Fibroblast of skin of right quadriceps (primary cell): ENCODE data around the gene ANTXRL.
"Not testable (repeated sequence)": the region's sequence is repeated elsewhere in the genome, so short reads cannot be mapped to it uniquely, and the experiment has no call there.

ENCODE experiments used
- DNase-seq: peaks from one replicate; pipeline ENCODE4 v3.0.0-alpha.2; 2013

ANTXRL gene

DNA sequence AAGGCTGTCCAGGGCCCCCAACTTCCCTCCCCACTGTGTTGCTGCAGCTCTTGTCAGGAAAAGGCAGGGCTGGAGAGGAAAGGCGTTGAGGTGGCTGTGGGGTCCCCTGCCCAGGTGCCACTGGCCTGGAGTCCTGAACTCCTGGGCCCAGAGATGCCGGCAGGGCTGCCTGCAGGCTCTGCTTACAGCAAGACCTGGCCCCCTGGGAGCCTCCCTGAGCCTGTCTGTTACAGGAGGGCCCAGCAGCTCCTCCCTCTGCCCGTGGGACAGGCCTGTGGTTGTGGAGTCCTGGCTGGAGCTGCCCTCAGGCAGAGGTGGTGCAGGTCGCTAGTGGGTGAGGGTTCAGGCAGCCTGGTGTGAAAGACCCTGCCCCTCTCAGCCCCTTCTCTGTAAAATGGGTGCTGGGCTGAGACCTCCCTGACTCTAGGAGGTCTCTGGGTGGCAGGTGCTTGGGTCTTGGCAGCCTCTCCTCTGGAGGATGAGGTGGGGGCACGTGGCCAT is 9.9 kb downstream of the ANTXRL start:
- DNase-seq, result no peak

- DNase-seq, result no peak
Observed at GRCh38 chr10:46297406-46298204, 10.8 kb downstream of the ANTXRL start.

DNA sequence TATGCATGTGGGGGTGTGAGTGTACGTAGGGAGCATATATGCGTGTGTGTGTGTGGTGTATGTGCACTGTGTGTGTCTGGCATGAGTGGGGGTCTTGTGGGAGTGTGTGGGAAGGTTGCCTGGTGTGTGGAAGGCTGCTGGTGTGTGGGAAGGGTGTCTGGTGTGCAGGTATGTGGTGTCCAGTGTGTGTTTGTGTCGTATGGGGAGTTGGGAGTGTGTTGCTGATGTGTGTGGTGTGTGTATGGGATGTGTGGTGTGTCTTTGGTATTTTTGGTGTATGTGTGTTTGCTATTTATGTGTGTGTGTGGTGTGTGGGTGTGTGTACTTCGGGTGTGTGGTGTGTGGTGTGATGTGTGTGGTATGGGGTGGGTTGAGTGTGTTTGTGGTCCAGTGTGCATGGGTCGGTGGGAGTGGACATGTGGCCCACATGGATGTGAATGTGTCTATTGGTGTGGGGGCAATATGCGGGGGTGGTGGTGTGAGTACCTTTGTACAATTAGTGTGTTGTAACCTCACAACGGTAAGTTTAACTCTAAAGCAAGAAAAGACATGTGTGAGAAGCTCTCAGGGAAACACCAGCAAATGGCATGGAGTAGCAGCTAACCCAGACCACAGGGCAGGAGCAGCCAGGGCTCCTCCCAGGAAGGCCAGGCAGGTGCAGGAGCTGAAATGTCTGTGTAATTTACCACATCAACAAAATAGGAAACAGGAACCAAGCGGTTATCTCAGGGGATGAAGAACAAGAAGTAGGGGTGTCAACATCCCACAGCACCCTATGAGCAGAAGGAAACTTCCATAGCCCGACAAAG is 11.9 kb downstream of the ANTXRL start:
- DNase-seq, result no peak

DNA sequence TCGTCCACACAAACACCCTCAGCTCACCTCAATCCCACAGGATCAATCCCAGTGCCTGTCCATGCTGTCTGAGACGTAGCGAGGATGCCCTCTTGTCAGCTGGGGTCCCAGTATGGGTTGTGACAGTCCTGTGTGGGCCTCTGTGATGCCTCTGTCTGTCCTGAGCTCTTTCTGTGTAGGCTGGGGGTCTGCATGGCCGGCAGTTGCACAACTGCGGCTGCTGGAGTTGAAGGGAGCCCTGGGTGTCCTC is 12.4 kb downstream of the ANTXRL start:
- no peak for DNase-seq

DNA sequence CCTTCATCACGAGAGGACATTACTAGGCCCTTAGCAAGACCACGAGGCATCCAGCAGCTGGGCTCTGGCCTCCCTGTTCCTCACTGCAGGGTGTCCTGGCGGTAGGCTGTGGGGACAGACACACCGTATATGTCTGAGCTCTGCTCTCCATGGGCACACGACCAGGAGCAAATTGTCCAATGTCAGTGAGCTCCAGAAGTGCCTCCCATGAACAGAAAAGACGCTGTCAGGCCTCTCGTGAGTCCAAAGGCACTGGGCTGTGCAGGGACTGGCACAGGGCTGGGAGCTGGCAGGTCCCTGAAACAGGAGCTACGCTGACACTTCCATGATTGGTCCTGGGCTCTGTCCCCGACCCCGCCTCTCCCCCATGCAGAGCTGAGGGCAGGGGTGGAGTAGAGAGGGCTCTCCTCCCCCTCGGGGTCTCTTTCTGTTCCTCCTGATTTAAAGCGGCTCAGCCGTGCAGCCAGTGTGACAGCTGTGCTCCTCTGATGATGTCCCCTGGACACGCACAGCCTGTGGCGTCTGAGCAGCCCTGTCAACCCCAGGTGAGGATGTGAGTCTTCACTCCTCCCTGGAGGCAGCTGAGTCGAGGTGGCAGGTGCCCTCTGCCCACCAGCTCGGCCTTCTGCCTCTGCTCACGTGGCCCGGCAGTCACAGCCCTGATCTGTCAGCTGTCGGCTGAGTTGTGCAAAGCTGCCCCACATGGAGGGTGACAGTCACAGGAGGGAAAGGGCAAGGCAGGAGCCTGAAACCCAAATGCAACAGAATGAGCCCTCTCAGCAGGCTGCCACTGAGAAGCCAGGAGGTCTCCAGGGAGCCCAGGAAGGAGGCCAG is 13.0 kb downstream of the ANTXRL start:
- DNase-seq, result no peak

- DNase-seq, result not testable (repeated sequence)
Observed at GRCh38 chr10:46300370-46300711, 13.5 kb downstream of the ANTXRL start.

DNA sequence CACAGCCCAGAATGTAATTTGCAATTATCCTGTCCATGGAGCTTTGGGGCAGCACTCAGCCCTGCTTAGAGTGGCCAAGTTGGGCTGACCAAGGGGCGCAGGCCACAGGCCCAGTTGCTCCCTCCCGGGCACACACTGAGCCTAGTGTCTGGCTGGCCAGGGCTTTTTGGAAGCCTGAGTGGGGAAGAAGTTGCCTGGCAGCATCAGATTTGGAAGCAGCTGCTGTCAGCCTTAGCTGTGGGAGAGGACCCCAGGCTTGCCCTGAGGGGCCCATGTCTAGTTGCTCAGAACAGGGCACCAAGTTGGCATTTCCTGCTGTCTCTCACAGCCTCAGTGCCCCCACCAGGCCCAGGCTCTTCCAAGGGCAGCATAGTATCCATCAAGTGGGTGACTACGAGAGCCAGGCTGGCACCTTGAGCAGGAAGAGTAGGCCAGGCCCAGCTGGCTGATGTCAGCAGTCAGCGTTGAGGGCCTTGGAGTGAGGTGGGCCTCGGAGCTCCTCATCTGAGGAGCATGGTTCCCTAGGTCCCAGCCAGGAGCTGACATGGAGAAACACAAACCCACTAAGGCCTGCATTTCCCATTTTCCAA is 14.4 kb downstream of the ANTXRL start:
- no peak for DNase-seq

GRCh38 chr10:46301721-46302479 is 15.1 kb downstream of the ANTXRL start:
- DNase-seq, result no peak

DNA sequence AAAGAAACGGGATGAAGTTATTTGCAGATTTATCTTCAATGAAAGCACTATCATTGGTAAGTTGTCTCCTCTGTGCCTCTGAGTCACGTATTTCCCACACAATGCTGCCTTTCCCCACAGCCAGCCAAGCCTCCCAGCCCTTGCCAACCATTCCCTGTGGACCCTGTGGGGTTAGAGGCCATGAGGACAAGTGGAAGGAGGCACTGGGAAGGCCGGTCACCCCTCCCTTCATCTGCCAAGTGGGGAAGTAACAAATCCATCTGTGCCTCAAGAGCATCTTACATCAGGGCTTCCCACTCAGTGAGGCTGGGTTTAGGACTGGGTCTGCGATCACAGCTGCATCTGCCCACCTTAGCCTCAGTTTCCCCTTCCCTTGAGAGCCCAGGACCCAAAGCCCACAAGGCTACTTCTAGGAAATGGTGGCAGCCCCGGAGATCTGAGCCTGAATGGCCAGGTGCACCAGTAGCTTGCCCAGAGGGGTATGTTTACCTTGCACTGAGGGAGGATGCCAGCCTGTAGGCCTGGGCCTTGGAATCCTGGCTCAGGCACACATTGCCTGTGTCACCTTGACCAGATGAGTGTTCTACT is 16.1 kb downstream of the ANTXRL start:
- DNase-seq, result not testable (repeated sequence)

DNA sequence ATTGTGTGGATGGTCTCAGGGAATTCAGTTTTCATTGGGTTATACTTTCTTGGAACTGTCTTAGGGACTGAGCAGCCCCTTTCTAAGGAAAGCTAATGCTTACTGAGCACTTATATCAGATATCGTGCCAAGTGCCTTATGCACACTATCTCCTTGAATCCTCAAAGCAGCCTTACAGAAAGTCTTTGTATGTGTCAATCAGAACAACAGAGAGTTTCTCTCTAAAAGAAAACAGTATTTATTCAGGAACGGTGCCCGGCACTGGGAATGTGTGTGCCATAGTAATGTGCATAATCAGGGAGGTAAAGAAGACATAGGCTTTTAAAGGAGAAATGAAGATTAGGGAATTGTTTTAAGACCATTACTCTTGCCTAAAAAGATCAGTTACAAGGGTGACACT is 17.3 kb downstream of the ANTXRL start:
- no peak for DNase-seq

- not testable (repeated sequence) for DNase-seq
Observed at GRCh38 chr10:46304671-46305070, 17.9 kb downstream of the ANTXRL start.

- DNase-seq, result no peak
Observed at GRCh38 chr10:46305079-46305818, 18.5 kb downstream of the ANTXRL start.

- no peak for DNase-seq
Observed at GRCh38 chr10:46305986-46306385, 19.2 kb downstream of the ANTXRL start.

DNA sequence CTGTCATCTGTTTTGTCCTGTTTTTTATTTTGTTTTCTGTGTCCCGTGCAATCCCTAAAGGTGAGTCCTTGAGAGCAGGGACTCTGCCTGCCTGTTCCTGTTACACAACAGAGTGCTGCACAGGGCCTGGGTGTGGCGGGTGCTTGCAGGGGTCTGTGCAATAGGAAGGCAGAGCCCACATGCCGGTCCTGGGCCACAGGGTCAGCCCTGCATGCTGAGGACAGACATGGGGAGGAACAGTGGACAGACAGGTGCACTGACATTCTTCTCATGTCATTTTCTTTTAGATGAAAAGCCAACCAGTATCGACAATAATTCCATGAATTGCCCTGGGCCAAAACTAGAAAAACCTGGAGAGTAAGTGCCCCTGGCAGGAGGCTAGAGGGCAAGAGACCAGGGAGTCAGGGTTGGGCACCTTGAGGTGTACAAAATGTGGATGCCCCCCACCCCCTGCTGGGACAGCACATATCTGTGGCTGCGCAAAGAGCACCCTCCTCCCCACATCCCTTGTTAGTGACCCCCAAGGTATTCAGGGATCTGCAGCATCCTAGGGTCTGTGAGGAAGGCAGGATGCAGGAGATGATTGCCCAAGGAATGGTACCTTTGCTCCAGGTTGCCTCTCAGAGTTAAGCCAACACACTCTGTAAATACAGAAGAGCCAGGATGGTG is 19.9 kb downstream of the ANTXRL start:
- DNase-seq, result no peak

GRCh38 chr10:46307281-46308112 is 20.7 kb downstream of the ANTXRL start:
- DNase-seq, result no peak

DNA sequence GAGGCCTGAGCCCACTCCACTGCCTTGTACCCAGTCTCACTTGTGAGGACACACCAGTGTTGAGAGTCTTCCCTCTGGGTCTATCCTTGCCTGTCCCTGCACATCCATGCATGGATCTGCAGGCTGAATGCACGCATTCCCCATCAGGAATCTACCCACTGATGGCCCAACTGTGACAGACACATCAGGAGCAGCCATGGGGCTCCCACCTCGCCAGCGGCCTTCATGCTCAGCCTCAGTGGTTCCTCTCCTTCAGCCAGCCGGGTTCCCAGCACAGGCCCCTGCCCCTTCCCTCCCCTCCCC is 21.3 kb downstream of the ANTXRL start:
- DNase-seq, result no peak

DNA sequence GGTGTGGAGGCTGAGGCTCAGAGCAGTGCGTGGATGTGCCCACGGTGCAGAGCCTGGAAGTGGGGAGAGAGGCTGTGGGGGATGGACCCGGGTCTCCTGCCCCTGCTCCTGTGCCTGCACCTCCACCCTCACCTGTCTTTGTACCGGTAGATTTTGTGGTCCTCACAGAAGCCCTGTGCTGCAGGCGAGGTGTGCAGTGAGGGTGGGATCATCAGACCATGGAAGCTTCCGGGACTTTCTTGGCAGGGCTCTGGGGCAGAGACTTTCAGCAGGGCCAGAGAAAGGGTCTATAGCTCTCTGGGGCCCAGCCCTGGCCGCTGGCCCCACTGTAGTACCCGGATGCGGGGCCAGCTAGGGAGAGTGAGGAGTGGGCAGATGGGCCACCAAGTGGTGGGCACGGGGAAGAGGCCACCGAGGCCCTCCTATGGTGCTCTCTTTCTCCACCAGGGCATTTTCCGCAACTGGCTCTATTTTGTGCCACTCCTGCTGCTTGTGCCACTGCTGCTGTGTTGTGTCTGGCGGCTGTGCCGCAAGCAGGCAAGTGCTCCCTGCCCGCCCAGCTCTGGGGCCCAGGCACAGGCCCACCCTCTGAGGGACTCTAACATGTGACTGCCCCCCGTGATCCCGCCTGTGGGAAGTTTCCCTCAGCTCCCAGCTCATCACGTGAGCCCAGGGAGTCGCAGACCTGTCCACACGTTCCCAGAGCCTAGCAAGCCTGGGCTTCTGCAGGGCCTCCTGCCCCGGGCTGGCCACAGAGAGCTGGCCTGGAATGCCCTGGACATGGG is 22.1 kb downstream of the ANTXRL start:
- DNase-seq, result no peak

- no peak for DNase-seq
Observed at GRCh38 chr10:46309511-46310142, 22.8 kb downstream of the ANTXRL start.

DNA sequence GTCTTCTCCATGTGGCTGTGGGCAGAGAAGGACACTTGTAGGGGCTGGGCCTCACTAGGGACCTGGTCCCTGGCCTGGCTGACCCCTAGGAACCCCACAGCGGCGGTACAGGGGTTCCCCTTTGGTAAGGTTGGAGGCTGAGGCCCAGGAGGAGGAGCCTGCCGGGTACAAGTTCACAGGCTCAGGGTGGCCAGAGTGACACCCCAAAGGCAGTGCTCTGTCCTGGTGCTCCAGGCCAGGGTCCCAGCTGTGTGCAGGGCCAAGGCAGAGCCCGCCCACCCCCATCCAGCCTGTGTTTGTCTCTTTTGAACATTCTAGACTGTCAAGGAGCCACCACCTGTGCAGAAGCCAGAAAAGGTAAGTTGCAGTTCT is 23.3 kb downstream of the ANTXRL start:
- no peak for DNase-seq
